HG03342 (cell line): ENCODE measurements around the gene TBCD.

Source experiments
- ATAC-seq: cut with Tn5 transposase; IDR thresholded peaks from one replicate; pipeline ENCODE4 v1.9.1; 2021; ENCODE audit warnings: mild to moderate bottlenecking, moderate library complexity; ENCODE audit not compliant: unreplicated experiment

TBCD gene

DNA sequence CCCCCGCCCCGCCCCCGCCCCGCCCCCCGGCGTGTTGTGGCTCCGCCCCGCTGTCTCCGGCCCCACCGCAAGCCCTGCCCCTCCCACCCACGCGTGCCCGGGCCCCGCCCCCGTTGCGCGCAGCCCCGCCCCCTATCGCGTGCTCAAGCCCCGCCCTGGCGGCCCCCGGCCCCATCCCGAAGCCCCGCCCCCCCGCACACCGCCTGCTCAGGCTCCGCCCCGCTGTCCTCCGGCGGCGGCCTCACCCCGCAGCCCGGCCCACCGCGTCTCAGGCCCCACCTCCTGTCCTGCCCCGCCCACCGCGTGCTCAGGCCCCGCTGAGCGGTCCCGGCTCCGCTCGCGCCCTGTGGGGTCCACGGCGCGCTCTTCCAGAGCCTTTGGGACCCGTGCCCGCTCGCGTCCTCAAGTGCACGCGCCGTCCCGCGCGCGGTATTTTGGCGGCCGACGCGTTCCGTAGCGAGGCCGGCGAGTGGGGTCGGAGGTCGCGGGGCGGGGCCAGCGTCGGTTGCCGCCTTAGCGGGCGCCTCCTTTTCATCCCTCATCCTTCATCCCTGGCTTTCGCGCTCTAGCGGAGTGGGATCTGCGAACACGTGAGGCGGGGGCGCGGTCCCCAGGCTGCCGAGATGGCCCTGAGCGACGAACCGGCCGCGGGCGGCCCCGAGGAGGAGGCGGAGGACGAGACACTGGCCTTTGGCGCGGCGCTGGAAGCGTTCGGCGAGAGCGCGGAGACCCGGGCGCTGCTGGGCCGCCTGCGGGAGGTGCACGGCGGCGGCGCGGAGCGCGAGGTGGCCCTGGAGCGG lies at the start of gene TBCD:
TSS of gene TBCD (plus strand) at position 495 of the 800 bp plus-strand sequence. CDS start at position 624, 129 bp downstream.
- peak; percentile 72 for ATAC-seq

DNA sequence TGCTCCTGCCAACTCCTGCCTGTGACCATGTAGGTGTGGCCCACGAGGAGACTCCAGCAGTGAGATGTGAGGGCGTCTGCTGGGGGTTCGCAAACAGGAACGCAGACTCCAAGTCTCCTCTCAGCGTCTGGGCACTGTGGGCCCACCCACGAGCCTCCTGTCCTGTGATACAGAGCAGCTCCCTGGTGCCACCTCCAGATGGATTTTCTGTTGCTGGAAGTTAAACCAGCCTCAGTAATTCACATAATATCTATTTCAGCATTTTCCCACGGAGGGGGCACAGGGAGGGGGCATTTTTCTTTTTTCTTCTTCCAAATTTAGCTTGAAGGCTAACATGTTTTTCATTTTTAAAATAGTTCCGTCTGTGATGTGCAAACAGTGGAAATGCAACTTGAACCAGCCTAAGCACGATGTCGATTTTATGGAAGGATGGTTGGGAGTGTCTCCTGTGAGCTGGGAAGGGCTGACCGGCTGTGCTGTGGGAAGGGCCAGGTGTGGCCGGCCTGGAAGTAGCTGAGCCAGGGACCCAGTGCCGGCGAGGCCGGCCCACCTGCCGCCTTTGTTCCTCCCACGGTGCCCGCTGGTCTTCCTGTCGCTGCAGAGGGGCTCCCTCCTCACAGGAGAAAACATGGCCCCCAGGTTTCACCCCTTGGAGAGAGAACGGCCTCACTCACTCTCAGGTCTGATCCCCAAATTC lies 49.5 kb upstream of the TBCD start:
- ATAC-seq, result no peak

DNA sequence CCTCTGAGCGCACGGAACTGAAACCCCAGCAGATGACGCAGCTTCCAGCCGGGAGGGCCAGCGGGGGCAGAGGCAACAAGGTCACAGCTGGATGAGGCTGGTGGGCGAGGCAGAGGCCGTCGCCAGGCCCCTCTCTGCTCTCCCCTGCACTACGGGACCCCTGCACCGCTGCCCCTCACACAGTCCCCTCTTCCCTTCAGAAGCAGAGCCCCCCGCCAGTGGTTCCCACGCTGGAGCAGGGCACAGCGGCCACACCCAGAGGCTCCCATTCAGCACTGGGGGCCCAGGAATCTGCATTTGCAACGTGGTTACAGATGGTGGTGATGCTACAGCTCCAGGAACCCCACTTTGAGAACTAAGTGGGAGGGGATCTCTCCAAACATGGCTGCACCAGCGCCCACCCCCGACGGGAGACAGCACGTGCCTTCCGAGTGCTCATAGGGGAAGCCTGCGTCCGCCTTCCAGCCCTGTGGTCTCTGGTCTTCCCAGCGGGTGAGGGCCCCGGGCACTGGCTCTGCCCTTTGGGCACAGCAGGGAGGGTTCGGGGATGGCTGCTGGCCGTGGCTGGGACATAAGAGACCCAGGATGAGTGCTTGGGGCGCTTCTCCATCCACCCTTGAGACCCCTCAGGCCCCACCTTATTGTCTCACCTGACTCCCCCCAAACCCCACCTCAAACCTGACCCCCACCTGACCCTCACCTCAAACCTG lies 48.7 kb upstream of the TBCD start:
- ATAC-seq, result no peak

DNA sequence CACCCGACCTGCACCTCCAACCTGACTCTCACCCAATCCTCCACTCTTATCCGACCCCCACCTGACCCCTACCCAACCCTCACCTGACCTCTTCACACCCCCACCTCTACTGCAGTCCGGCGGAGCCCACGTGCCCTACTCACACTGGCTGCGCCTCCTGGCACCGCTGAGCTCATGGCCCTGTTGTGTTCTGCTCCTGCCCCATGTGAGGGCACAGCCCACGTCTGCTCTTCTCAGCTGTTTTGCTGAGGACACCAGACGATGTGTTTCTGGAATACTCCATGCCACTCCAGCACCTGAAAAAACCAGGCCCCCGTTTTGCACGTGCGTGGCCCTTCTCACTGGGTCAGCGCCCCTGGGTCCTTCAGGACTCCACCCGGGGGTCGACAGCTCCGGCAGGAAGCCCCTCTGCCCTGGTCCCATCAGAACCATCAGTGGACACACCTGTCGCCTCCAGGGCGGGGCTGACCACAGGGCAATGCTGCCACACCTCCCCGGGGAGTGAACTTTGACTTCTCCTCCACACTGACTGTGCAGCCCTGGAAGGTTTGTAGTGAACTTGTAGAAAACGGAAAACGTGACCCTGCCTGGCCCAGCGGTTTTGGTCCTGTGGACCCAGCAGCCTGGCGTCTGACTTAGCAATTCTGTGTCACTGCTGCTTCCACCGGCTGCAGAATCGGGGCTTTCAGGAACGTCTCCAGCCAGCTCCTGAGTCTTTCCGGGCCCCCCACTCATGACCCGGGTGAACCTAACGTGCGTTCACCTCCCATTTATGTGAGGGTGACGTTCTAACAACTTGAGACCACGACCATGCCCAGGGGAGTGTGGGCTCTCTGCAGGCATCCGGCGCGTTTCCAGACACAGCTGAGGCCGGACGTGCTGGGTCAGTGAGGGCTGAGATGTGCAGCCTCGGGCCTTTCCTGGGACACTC lies 47.7 kb upstream of the TBCD start:
- no peak for ATAC-seq

DNA sequence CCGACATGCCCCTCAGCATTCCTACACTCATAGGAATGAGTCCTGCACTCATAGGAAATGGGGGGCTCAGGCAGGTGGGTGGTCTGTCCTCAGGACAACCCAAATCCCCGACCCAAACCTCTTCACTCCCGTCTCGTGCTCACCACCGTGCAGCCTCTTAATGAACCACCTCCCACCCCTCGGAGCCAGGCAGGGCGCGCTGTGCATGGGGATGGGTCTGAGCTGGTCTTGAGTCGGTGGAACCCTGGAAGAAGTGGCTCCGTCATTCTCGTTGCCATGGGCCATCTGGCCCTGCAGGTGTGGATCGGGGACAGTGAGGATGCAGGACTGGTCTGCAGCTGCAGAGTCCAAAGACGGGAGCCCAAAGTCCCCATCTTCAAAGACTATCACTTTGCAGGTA lies 47.0 kb upstream of the TBCD start:
- ATAC-seq, result no peak

DNA sequence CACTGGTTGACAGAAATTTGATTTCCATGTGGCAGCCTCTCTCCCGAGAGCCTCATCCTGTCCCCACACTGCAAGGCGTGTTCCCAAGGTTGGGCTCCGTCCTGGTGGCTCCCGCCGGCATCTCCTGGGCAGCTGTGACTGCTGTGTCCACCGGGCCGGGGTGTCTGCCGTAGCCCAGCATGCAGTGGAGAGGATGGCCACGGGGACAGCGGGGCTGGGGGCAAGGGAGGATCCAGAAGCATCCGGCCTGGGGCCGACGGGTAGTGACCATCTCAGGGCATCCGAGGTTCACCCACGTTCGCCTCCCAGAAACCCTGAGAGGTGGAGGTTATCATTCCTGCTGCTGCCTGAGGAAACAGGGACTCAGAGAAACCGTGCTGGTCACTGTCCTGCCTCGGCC lies 46.1 kb upstream of the TBCD start:
- ATAC-seq, result no peak

DNA sequence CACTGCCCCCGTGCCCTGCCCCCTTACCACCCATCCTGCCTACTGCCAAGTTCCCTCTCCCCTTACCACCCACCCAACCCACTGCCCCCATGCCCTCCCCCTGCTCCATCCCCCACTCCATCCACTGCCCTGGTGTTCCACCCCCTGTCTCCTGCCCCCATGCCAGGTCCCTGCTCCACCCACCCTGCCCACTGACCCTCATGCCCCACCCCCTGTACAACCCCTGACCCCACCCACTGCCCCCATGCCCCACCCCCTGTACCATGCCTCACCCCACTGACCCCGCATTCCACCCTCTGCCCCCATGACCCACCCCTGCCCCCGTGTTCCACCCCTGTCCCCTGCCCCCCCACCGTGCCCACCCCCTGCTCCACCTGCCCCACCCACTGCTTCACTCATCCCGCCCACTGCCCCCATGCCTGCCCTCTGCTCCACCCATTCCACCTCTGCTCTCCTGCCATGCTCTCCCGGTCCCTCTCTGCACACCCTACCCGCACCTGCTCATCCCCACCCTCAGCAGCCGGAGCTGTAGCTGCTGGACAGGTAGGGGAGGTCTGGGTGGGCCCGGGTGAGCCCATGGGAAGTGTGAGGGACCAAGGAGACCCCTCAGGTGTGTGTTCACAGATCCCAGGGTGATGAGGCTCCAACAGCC lies 42.7 kb upstream of the TBCD start:
- no peak for ATAC-seq

DNA sequence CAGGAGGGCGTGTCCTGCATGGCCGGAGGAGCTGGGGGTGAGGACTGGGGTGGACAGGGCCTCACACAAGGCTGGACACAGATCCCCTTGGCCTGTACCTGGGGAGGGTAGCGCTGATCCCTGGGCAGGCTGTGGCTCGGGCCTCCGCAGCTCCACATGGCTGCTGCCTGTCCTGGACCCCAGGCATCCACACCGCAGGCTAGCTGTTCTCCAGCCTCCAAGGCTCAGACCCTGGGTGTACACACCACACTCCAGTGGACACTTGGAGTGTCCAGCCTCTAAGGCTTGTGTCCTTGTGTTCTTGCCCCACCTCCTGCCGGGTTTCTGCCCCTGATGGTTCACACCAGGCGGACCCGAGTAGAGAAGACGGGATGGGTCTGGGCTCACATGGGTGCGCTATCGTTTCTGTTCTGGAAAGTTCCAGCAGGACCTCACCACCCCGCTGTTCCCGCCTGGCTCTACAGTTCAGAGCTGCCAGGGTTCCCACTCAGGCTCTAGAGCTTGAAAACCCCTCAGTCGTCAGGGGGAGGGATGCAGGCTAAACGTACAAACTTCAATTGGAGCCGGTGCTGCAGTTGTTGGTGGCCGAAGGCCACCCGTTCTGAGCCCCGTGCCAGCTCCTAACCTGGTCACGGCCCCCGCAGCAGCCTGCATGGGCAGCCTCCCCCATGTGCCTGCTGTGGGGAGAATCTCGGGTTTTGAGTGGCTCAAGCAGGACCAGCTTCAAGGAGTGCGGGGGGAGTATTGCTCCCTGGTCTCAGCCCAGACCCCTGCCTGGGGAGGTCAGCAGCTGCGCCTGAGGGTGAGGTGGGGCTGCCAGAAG lies 42.0 kb upstream of the TBCD start:
- no peak for ATAC-seq

DNA sequence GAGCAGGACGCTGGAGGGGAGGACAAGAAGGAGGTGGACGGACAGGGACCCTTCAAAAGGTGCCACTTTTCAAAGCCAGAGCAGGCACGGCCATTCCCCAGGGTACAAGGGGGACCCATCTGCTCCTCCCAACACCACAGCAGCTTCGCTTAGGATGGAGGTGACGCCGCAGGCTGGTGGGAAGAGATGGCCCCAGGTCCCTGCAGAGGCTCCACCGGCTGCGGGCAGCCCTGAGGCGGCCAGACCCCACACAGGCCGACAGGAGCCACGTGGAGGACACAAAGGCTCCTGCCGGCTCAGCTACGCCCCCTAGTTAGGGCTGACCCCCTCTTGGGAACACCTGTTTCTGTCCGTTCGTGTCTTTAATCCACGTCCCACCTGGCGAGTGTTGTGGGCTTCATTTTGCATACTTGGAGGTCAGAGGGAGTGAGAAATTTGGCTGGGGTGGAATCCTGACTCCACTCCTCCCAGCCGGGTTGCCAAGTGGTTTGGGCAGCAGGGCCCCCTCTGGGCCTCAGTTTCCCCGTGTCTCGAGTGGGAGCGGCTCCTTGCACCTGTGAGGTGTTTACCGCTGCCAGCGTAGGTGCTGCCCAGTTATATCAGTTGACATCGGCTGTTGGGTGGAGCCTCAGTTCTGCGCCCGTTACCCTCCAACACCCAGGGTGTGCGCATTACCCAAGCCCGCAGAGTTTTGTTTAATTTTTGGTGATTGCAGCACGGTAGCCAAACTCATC lies 41.2 kb upstream of the TBCD start:
- ATAC-seq, result no peak

DNA sequence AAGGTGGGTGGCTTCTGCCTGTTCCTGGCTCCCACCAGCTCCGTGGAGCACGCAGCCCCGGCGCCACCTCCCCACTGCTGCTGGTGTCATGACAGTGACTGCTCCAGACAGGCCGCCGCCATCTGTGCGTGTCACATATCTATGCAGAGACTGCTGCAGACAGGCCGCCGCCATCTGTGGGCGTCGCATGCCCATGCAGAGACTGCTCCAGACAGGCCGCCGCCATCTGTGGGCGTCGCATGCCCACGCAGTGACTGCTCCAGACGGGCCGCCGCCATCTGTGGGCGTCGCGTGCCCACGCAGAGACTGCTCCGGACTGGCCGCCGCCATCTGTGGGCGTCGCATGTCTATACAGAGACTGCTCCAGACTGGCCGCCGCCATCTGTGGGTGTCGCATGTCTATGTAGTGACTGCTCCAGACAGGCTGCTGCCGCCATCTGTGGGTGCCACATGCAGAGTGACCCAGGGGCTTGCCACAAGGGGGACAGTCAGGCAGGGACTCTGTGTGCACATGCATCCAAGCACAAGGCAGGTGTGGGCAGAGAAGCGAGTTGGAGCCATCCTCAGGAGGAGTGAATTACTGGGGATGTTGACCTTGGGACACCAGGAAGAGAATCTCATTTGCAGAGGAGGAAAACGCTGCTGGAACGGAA lies 38.7 kb upstream of the TBCD start:
- ATAC-seq, result no peak

DNA sequence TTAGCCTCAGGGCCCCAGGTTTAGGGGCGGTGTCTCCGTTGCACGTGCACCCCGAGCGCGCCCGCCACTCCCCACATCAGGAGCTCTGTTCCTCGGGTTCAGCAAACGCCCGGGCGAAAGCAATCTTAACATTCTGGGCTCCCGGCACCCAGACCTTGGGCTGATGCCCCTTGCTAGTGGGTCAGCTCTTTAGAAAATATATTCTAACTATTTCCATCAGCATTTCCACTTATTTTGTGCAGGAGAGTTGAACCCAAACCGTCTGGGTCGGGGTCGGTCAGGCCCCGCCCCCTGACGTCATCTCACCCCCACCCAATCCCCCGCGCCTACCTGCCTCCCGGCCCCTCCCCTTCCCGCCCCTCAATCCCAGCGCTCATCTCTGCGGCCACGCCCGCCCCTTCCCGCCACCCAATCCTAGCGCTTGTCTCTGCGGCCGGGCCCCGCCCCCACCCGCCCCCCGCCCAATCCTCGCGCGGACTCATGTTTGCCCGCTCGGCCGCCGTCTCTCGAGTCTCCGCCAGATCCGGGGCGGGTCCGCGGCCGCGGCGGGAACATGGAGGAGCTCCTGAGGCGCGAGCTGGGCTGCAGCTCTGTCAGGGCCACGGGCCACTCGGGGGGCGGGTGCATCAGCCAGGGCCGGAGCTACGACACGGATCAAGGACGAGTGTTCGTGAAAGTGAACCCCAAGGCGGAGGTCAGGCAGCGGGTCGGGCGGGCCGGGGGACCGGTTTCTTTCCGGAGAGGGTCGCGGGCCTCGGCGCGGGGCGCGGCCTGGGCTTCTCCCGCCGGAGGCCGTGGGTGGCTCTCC lies 35.5 kb upstream of the TBCD start, which contains the start of gene FN3KRP:
TSS of gene FN3KRP (plus strand) at position 504 of the 808 bp plus-strand sequence. CDS start at position 554, 50 bp downstream.
- ATAC-seq, result peak; percentile 67

DNA sequence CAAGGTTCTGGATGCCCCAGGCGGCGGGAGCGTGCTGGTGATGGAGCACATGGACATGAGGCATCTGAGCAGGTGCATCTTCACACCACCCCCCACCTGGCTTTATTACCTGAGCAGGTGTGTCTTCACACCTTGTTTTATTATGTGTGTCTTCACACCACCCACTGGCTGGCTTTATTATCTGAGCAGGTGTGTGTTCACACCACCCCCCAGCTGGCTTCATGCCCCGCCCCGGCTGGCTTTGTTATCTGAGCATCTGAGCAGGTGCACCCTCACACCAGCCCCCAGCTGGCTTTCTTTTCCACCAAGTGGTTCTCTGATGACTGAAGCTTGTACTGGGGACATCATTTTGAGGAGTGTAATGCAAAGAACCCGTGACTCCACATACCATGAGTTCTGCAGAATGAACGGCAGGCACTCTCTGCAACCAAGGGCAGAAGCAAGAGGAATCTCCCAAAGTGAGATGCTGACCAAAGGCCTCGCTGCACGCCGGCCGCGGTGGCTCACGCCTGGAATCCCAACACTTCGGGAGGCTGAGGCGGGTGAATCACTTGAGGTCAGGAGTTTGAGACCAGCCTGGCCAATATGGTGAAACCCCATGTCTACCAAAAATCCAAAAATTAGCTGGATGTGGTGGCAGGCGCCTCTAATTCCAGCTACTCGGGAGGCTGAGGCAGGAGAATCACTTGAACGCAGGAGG lies 32.7 kb upstream of the TBCD start:
- ATAC-seq, result no peak

DNA sequence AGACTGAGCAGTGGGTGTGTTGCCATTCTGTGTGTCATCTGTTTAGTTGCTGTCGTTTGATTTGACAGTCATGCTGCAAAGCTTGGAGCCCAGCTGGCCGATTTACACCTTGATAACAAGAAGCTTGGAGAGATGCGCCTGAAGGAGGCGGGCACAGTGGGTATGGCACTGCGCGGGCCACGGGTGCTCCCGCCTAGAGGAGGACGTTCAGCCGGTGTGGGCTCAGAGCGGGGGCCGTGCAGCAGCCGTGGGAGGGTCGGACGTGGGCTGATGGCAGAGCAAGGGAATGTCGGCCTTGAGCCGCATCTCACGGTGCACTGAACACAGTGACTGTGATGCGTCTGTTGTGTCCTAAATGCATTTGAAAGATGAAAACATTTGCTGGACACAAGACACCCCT lies 31.7 kb upstream of the TBCD start:
- no peak for ATAC-seq

DNA sequence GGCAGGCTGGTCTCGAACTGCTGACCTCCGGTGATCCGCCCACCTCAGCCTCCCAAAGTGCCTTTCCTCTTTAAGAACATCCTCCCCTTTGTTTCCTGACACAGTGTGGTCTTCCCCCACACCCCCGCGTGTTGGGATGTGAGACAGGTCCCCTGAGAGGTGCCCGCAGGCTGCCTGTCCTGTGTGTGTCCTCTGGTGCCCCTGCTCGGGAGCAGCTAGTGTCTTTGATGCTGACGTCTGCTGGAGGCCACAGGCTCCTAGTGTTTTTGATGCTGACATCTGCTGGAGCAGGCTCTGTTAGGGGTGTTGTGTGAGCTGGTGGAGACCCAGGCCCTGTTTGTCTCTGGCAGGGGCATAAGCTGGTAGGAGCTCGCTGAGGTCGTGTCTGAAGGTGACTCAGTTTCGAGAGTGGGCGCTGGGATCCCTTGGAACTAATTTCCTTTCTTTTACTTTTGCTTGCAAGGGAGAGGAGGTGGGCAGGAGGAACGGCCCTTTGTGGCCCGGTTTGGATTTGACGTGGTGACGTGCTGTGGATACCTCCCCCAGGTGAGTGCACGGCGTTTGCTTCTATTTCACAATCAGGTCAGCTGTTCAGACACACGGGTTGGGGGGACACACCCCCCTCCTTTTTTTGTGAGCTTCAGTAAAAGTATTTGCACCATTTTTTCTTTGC lies 29.4 kb upstream of the TBCD start:
- no peak for ATAC-seq

DNA sequence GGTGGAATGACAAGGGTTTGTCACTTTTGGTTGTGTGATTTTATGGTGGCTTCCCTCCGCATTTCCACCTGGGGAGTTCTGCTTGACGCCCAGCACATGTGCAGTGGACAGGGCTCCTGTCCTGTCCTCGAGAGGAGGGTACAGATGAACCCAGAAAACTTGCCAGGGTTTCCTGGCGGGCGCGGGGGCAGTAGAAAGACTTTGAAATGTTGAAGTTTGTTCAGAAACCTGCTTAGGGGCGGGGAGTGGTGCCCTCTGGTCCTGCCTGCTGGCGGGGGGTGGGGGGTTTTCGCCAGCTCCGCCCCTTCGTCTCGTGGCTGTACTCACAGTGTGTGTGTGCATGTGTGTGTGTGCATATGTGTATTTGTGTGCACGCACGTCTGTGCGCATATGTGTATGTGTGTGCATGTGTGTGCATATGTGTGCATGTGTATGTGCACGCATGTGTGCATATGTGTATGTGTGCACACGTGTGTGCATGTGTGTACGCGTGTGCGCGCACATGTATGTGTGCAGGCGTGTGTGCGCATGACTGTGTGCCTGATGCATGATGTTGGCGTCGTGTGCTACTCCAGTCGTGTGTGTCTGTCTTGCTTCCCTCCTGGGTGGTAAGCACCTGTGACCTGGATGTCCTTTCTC lies 28.6 kb upstream of the TBCD start:
- no peak for ATAC-seq

DNA sequence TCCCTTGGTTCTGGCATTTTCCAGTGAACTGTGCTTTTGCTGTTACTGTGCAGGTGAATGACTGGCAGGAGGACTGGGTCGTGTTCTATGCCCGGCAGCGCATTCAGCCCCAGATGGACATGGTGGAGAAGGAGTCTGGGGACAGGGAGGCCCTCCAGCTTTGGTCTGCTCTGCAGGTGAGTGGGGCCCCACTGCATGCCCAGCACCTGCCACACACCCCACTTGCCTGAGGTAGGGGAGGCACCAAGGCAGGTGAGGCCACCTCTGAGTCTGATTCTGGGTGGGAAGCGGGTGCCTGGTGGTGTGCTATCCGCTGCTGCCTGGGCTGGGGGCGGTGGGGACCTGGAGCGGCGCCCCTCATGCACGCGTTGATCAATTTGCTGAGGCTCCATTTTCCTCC lies 25.4 kb upstream of the TBCD start:
- ATAC-seq, result no peak
